HUDEP-2 (cell line): ENCODE data around the gene ACTRT1.

Source experiments
- DNase-seq, 76 experiments: peaks; one replicate each; lab custom pipeline; 2025; ENCODE audit not compliant: unreplicated experiment in 76 of 76; lab: John Stamatoyannopoulos, UW

The ACTRT1 gene

GRCh38 chrX:128052303-128052702, at the start of gene ACTRT1:
Gene ACTRT1, minus strand, starts transcription at chrX:128052403. Its CDS starts 197 bp downstream, at chrX:128052206.
- DNase-seq, result no peak

- no peak for DNase-seq
These were observed 26.3 kb upstream of the ACTRT1 start for GRCh38 chrX:128078545-128078944.

DNA sequence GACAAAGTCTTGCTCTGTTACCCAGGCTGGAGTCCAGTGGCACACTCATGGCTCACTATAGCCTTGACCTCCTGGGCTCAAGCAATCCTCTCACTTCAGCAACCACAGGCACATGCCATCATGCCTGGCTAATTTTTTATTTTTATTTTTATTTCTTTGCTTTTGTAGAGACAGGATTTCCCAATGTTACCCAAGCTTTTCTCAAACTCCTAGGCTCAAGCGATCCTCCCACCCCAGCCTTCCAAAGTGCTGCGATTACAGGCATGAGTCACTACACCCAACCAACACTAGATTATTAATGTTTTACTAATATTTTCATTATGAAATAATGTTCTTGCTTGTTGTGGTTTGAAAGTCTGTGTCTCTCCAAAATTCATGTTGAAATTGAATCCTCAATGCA, 5.2 kb upstream of the ACTRT1 start:
- no peak for DNase-seq

DNA sequence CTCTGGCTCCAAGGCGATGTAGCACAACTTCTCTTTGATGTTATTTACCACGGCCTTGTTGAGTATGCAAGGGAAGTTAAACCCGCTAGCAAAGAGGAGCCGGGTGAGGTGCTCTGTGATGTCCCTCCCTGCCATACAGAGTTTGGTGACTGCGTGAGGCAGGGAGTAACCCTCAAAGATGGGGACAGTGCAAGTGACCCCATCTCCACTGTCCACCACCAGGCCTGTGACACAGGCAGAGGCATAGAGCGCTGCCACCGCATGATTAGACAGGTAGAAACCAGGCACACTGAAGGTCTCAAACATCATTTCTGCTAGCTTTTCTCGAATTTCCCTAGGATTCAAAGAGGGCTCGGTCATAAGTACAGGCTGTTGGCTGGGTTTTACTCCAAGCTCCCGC, 677 bp downstream of the ACTRT1 start:
- DNase-seq, result no peak

GRCh38 chrX:128035318-128035717, 16.9 kb downstream of the ACTRT1 start:
- DNase-seq, result no peak

DNA sequence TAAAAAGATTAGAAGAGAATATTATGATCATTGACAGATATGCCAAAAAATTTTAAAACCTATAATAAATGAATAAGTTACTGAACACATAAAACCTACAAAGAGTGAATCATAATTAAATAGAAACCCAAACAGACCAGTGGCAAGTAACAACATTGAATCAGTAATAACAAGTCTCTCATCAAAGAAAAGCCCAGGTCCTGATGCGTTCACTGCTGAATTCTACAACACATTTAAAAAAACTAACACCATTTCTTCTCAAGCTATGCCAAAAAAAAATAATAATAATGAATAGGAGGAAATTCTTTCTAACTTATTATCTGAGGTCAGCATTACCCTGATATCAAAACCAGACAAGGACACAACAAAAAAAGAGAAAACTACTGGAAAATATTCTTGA, 30.6 kb downstream of the ACTRT1 start:
- DNase-seq, result no peak

- DNase-seq, result no peak
These were observed 31.5 kb downstream of the ACTRT1 start for GRCh38 chrX:128020701-128021100.

DNA sequence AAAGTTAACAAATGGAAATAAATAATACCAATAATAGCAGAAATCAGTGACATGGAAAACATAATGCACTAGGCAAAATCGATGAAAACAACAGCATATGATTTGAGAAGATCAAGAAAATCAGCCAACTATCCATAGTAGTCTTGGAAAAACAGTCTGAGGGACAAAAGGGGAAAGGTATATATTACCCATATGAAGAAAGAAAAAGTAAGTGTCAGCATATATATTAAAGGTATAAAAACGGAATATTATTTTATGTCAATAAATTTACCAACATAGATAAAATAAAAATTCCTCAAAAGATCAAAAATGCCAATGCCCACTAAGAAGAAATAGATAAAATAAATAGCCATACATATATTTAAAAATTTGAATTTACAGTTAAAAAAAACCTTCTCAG, 33.0 kb downstream of the ACTRT1 start:
- no peak for DNase-seq

DNA sequence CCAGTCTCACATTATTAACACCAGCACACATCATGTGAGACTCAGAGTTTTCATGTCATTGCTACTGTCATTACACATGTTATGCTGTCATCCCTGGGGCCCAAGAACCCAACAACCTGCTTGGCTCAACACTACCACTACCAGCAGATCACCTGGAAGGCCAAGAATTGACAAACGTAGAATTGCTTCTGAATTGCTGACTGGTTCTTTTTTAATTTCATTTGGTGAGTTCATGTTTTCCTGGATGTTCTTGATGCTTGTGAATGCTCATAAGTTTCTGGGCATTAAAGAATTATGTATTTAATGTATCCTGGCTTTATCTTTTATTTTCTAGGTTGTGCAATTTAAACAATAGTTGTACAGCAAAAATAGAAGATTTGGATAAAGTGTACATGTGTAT, 40.2 kb downstream of the ACTRT1 start:
- no peak for DNase-seq

GRCh38 chrX:128007882-128008281, 44.3 kb downstream of the ACTRT1 start:
- no peak for DNase-seq
